ENCODE results near the gene WDR76.
A peak's percentile ranks its signal among the peaks of the same experiment; 100 is the strongest.
"Not testable (repeated sequence)": the region's sequence is repeated elsewhere in the genome, so short reads cannot be mapped to it uniquely, and the experiment has no call there.

The WDR76 gene

GRCh38 chr15:43826508-43827341 lies at the start of gene WDR76:
Gene WDR76, plus strand, starts transcription at chr15:43827002. Its CDS starts 31 bp downstream, at chr15:43827033.
- peak; percentile 25 to 51 (median 32) for DNase-seq

- peak; percentile 51 to 75 (median 66) for DNase-seq
Observed at GRCh38 chr15:43777267-43777914, 49.4 kb upstream of the WDR76 start.

- DNase-seq = no peak
Observed at GRCh38 chr15:43779016-43779415, 47.8 kb upstream of the WDR76 start.

GRCh38 chr15:43789409-43789808 lies 37.4 kb upstream of the WDR76 start:
- no peak for DNase-seq

- DNase-seq = peak; percentile 97 to 99 (median 98)
Observed at GRCh38 chr15:43791993-43792760, 34.6 kb upstream of the WDR76 start, which contains the start of gene SERF2. Gene SERF2, plus strand, starts transcription at chr15:43792320. Its CDS starts 57 bp downstream, at chr15:43792377.

GRCh38 chr15:43792761-43793476 lies 33.9 kb upstream of the WDR76 start:
- DNase-seq = peak in 1 of 4 experiments; percentile 6

- no peak for DNase-seq
Observed at GRCh38 chr15:43793647-43794046, 33.2 kb upstream of the WDR76 start.

- no peak for DNase-seq
Observed at GRCh38 chr15:43794269-43795037, 32.3 kb upstream of the WDR76 start.

GRCh38 chr15:43795197-43795596 lies 31.6 kb upstream of the WDR76 start:
- DNase-seq = no peak

- DNase-seq = no peak
Observed at GRCh38 chr15:43795997-43796396, 30.8 kb upstream of the WDR76 start.

GRCh38 chr15:43796566-43796965 lies 30.2 kb upstream of the WDR76 start:
- no peak for DNase-seq

- DNase-seq = no peak
Observed at GRCh38 chr15:43799209-43799944, 27.4 kb upstream of the WDR76 start.

- no peak for DNase-seq
Observed at GRCh38 chr15:43799945-43800285, 26.9 kb upstream of the WDR76 start, which contains the start of gene SERINC4. Gene SERINC4, minus strand, starts transcription at chr15:43800220. Its CDS starts 234 bp downstream, at chr15:43799986.

GRCh38 chr15:43800286-43801141 lies 26.3 kb upstream of the WDR76 start, which contains the start of gene HYPK:
Gene HYPK, plus strand, starts transcription at chr15:43800599. Its CDS starts 24 bp downstream, at chr15:43800623.
- peak; percentile 64 to 91 (median 75) for DNase-seq

GRCh38 chr15:43802676-43803075 lies 24.1 kb upstream of the WDR76 start:
- DNase-seq = not testable (repeated sequence)

- no peak for DNase-seq
Observed at GRCh38 chr15:43808435-43808950, 18.3 kb upstream of the WDR76 start.

- no peak for DNase-seq
Observed at GRCh38 chr15:43808960-43809678, 17.7 kb upstream of the WDR76 start.

GRCh38 chr15:43815064-43815463 lies 11.7 kb upstream of the WDR76 start:
- not testable (repeated sequence) for DNase-seq

- no peak for DNase-seq
Observed at GRCh38 chr15:43821505-43821904, 5.3 kb upstream of the WDR76 start.
